H9 (cell line): ENCODE measurements around the gene RBM19. TPM values are rescaled to one million over a fixed set of nuclear protein-coding genes. Genes with fewer than 3 reads are reported as not detected.

ENCODE experiments used
- DNase-seq: peaks from one replicate; pipeline ENCODE4 v3.0.0-alpha.2; 2017
- H2AFZ ChIP-seq: one replicate; pipeline ENCODE4 v1.6.1; 2013; ENCODE audit warnings: mild to moderate bottlenecking, low read length, control low read depth, moderate library complexity
- H2AK5ac ChIP-seq: 2 replicates; pipeline ENCODE4 v1.6.1; 2013; ENCODE audit warnings: low read length, control low read depth, mixed read lengths; ENCODE audit not compliant: insufficient read length
- H2BK120ac ChIP-seq: one replicate; pipeline ENCODE4 v1.6.1; 2013; ENCODE audit warnings: low read depth, mild to moderate bottlenecking, low read length, control low read depth, inconsistent platforms; ENCODE audit not compliant: poor library complexity, severe bottlenecking
- H2BK12ac ChIP-seq: 2 replicates; pipeline ENCODE4 v1.6.1; 2013; ENCODE audit warnings: low read length, control low read depth, mixed read lengths, low read depth; ENCODE audit not compliant: insufficient read length
- H2BK15ac ChIP-seq: 2 replicates; pipeline ENCODE4 v1.6.1; 2013; ENCODE audit warnings: low read depth, low read length, control low read depth
- H2BK20ac ChIP-seq: one replicate; pipeline ENCODE4 v1.6.1; 2013; ENCODE audit warnings: low read depth, mild to moderate bottlenecking, low read length, control low read depth, inconsistent platforms; ENCODE audit not compliant: poor library complexity, severe bottlenecking
- H2BK5ac ChIP-seq: 2 replicates; pipeline ENCODE4 v1.6.1; 2013; ENCODE audit warnings: low read length, control low read depth, mixed read lengths; ENCODE audit not compliant: insufficient read length
- H3K14ac ChIP-seq: 2 replicates; pipeline ENCODE4 v1.6.1; 2013; ENCODE audit warnings: low read length, control low read depth; ENCODE audit not compliant: insufficient read depth
- H3K18ac ChIP-seq: 2 replicates; pipeline ENCODE4 v1.6.1; 2013; ENCODE audit warnings: low read depth, mild to moderate bottlenecking, mixed read lengths, low read length, control low read depth; ENCODE audit not compliant: insufficient read length
- H3K23ac ChIP-seq: 2 replicates; pipeline ENCODE4 v1.6.1; 2013; ENCODE audit warnings: low read length, control low read depth, mixed read lengths, low read depth; ENCODE audit not compliant: insufficient read length
- H3K23me2 ChIP-seq: 2 replicates; pipeline ENCODE4 v1.6.1; 2013; ENCODE audit warnings: low read depth, mild to moderate bottlenecking, mixed read lengths, low read length, control low read depth; ENCODE audit not compliant: insufficient read length, poor library complexity, severe bottlenecking
- H3K27ac ChIP-seq: 2 replicates; pipeline ENCODE4 v1.5.1; 2013; ENCODE audit warnings: low read length, control low read depth, mixed read lengths, low read depth; ENCODE audit not compliant: insufficient read length
- H3K27me3 ChIP-seq: 2 replicates; pipeline ENCODE4 v1.6.1; 2013; ENCODE audit warnings: low read length, control low read depth, inconsistent platforms; ENCODE audit not compliant: insufficient read depth
- H3K4ac ChIP-seq: 2 replicates; pipeline ENCODE4 v1.6.1; 2013; ENCODE audit warnings: low read depth, mild to moderate bottlenecking, control low read depth, inconsistent platforms, low read length, moderate library complexity
- H3K4me1 ChIP-seq: 2 replicates; pipeline ENCODE4 v1.6.1; 2013; ENCODE audit warnings: low read length, control low read depth, inconsistent platforms; ENCODE audit not compliant: insufficient read depth
- H3K4me2 ChIP-seq: 2 replicates; pipeline ENCODE4 v1.6.1; 2013; ENCODE audit warnings: low read length, control low read depth, mixed read lengths; ENCODE audit not compliant: insufficient read length, insufficient read depth
- H3K56ac ChIP-seq: 2 replicates; pipeline ENCODE4 v1.6.1; 2013; ENCODE audit warnings: low read depth, mild to moderate bottlenecking, mixed read lengths, low read length, control low read depth; ENCODE audit not compliant: insufficient read length
- H3K79me1 ChIP-seq: 2 replicates; pipeline ENCODE4 v1.6.1; 2013; ENCODE audit warnings: low read depth, mild to moderate bottlenecking, moderate library complexity, low read length, control low read depth, inconsistent platforms; ENCODE audit not compliant: insufficient read depth, poor library complexity, severe bottlenecking
- H3K79me2 ChIP-seq: 2 replicates; pipeline ENCODE4 v1.6.1; 2013; ENCODE audit warnings: low read length, control low read depth, inconsistent platforms; ENCODE audit not compliant: insufficient read depth
- H3K9ac ChIP-seq: 2 replicates; pipeline ENCODE4 v1.6.1; 2013; ENCODE audit warnings: low read length, control low read depth, mixed read lengths; ENCODE audit not compliant: insufficient read length; ENCODE audit errors: extremely low read depth
- H3K9me3 ChIP-seq: one replicate; pipeline ENCODE4 v1.6.1; 2013; ENCODE audit warnings: low read depth, low read length, inconsistent platforms; ENCODE audit not compliant: control insufficient read depth
- H3T11ph ChIP-seq: one replicate; pipeline ENCODE4 v1.6.1; 2013; ENCODE audit warnings: mild to moderate bottlenecking, low read length, control low read depth, inconsistent platforms
- H4K20me1 ChIP-seq: one replicate; pipeline ENCODE4 v1.6.1; 2013; ENCODE audit not compliant: control insufficient read depth, insufficient read length, insufficient read depth
- H4K5ac ChIP-seq: 2 replicates; pipeline ENCODE4 v1.6.1; 2013; ENCODE audit warnings: low read depth, mild to moderate bottlenecking, mixed read lengths, low read length, control low read depth; ENCODE audit not compliant: insufficient read length
- H4K8ac ChIP-seq: replicated peaks from 2 replicates; pipeline ENCODE4 v1.6.1; 2013; ENCODE audit warnings: low read length, control low read depth, mixed read lengths, low read depth; ENCODE audit not compliant: insufficient read length
- H4K91ac ChIP-seq: 2 replicates; pipeline ENCODE4 v1.6.1; 2013; ENCODE audit warnings: low read depth, mild to moderate bottlenecking, moderate library complexity, mixed read lengths, low read length, control low read depth; ENCODE audit not compliant: insufficient read length
- H3K27ac Mint-ChIP-seq, 3 experiments: 2 replicates in 2 of 3; 3 replicates in 1 of 3; pipeline ENCODE4 v1.8.0; 2020 to 2021; ENCODE audit warnings: mixed read lengths in 3 of 3, mild to moderate bottlenecking in 1 of 3, moderate library complexity in 1 of 3
- H3K27me3 Mint-ChIP-seq: 2 replicates; pipeline ENCODE4 v1.8.0; 2021; ENCODE audit warnings: low read depth, mild to moderate bottlenecking, moderate library complexity, mixed read lengths
- H3K36me3 Mint-ChIP-seq, 3 experiments: 2 replicates in 2 of 3; 3 replicates in 1 of 3; pipeline ENCODE4 v1.8.0; 2020 to 2021; ENCODE audit warnings: low read depth in 3 of 3, mixed read lengths in 3 of 3; ENCODE audit not compliant: insufficient read depth in 1 of 3
- H3K4me1 Mint-ChIP-seq, 2 experiments: 2 replicates each; pipeline ENCODE4 v1.8.0; 2020; ENCODE audit warnings: mixed read lengths in 2 of 2
- H3K4me3 Mint-ChIP-seq, 2 experiments: 2 replicates in 1 of 2; 3 replicates in 1 of 2; pipeline ENCODE4 v1.8.0; 2020 to 2021; ENCODE audit warnings: mild to moderate bottlenecking in 2 of 2, mixed read lengths in 2 of 2, moderate library complexity in 1 of 2
- H3K9me3 Mint-ChIP-seq, 2 experiments: 2 replicates in 1 of 2; 3 replicates in 1 of 2; pipeline ENCODE4 v1.8.0; 2020; ENCODE audit warnings: mild to moderate bottlenecking in 2 of 2, mixed read lengths in 2 of 2, moderate library complexity in 1 of 2
- CTCF ChIP-seq: fragments of 200-600 bp; sonication (generic); conservative IDR thresholded peaks from 3 replicates; pipeline ENCODE4 v1.8.0; 2021; ENCODE audit warnings: antibody characterized with exemption, mild to moderate bottlenecking
- WGBS: extraction: QIAGEN DNeasy Blood & Tissue Kit; methylation state at CpG from one replicate; pipeline ENCODE4 v1.1.7; 2013; ENCODE audit warnings: missing lambda C conversion rate, low lambda C conversion rate, mixed read lengths; ENCODE audit not compliant: insufficient read length; ENCODE audit errors: extremely low coverage; 5-methylcytosine and 5-hydroxymethylcytosine counted together
- total RNA-seq: library from RNA; stranded (reverse); gene quantifications from 2 replicates; pipeline ENCODE4 v1.2.1, GENCODE V29; 2021

Gene RBM19
- total RNA-seq, 1 experiment from 2014 or later = 32.2 TPM

GRCh38 chr12:113933201-113933786 is 32.8 kb downstream of the RBM19 start:
- no peak for TF ChIP-seq CTCF
- peaks cover 12 to 43% (median 35%) of the 10 kb centered on the region in 3 experiments; a peak in 6 of 7 replicates for H3K36me3 Mint-ChIP-seq
- Histone ChIP-seq H2AFZ (no peak overlapping the region), H3K18ac (no peak overlapping the region), H3K4ac (no peak overlapping the region), H3K79me1 (no peaks in the 10 kb centered on the region), H4K20me1 (no peaks in the 10 kb centered on the region), H4K5ac (no peak overlapping the region), H3K56ac (no peak overlapping the region), H3T11ph (no peak overlapping the region), H3K23ac (no peak overlapping the region), H2BK120ac (no peak overlapping the region), H3K14ac (0 out of 2 replicates have a peak overlapping the region, but pooled peaks have one; percentile 20), H3K27me3 (no peaks in the 10 kb centered on the region), H3K4me1 (no peaks in the 10 kb centered on the region), H2BK5ac (no peak overlapping the region), H2BK20ac (no peak overlapping the region), H4K8ac (no peak overlapping the region), H2AK5ac (no peak overlapping the region), H2BK12ac (no peak overlapping the region), H3K4me2 (no peak overlapping the region), H3K23me2 (no peaks in the 10 kb centered on the region), H3K9ac (no peak overlapping the region), H3K79me2 (no peaks in the 10 kb centered on the region), H3K9me3 (no peaks in the 10 kb centered on the region), H2BK15ac (no peak overlapping the region), H4K91ac (no peak overlapping the region), H3K27ac (no peak overlapping the region)
- H3K4me1 Mint-ChIP-seq = peaks cover 21 to 64% of the 10 kb centered on the region in 2 experiments
- DNase-seq = no peak
- H3K27me3 Mint-ChIP-seq = no peaks in the 10 kb centered on the region
- WGBS = no CpG with 5 or more reads among the region's 18 CpGs
- H3K27ac Mint-ChIP-seq = peak overlapping the region; percentile 82 to 98 (median 90); a peak in 5 of 7 replicates
- no peak overlapping the region for H3K4me3 Mint-ChIP-seq
- H3K9me3 Mint-ChIP-seq = no peaks in the 10 kb centered on the region; a peak in 1 of 5 replicates
